ENCODE results near the gene CGAS. TPM values are rescaled to one million over a fixed set of nuclear protein-coding genes. Genes with fewer than 3 reads are reported as not detected.

The CGAS gene
- total and polyA plus RNA-seq, 2 of the 13 experiments (the other 11 are each of a cell fraction or from before 2014, with no cell fraction given): 0.03 to 0.07 TPM

GRCh38 chr6:73455865-73456629 lies 4.0 kb upstream of the CGAS start:
- DNase-seq (ENCODE audit: low spot score) (peak; percentile 50), ATAC-seq (peak; percentile 69), FAIRE-seq (peak; percentile 72)
- WGBS (ENCODE audit: low lambda C conversion rate): 2% methylated on average over 3 of the region's 3 CpGs
- Histone ChIP-seq H3K9ac (ENCODE audit: insufficient read depth, low read depth, low read length) (no peak overlapping the region), H3K79me2 (ENCODE audit: insufficient read depth, low read length) (no peaks in the 10 kb centered on the region), H2AFZ (ENCODE audit: low read length) (no peak overlapping the region), H3K36me3 (replicated peaks in 1 of 2; ENCODE audit: control insufficient read depth in 1 of 2, insufficient read depth in 2 of 2, low read length in 2 of 2) (no peaks in the 10 kb centered on the region), H3K4me3 (replicated peaks in 1 of 3; ENCODE audit: insufficient read depth in 1 of 3, low read depth in 2 of 3, low read length in 3 of 3) (no peak overlapping the region), H3K9me3 (ENCODE audit: low read length) (no peaks in the 10 kb centered on the region), H3K27me3 (ENCODE audit: control insufficient read depth in 1 of 2, insufficient read depth in 2 of 2, low read length in 2 of 2) (no peaks in the 10 kb centered on the region), H4K20me1 (ENCODE audit: insufficient read depth, low read length) (no peaks in the 10 kb centered on the region), H3K4me2 (ENCODE audit: low read depth, low read length) (no peak overlapping the region; the same call in 1 of the 2 replicates), H3K27ac (ENCODE audit: extremely low read length, insufficient read depth, low read length) (no peak overlapping the region), H3K4me1 (ENCODE audit: insufficient read depth, low read length) (peaks cover 24% of the 10 kb centered on the region)
- POLR2A ChIA-PET: no interaction called here
- CTCF ChIA-PET (ENCODE audit: low intra/inter-chr PET ratio, low total read pairs): no interaction called here
- no TSS peak for BruUV-seq (replicated peaks)
- in situ Hi-C loops (cut with HindIII; ENCODE audit: extremely low pct_ligation_motif_present, low pct_unique_long_range_greater_than_20kb): no loop called here
- intact Hi-C loops (cut with micrococcal nuclease; ENCODE audit: unreplicated experiment): no loop called here
- TF ChIP-seq CREB1 (IDR thresholded peaks at IDR 0.05) (no peak), CREB1 (CRISPR knock-in tag; IDR thresholded peaks at IDR 0.05) (peak; percentile 52), HNF4A (CRISPR knock-in tag; IDR thresholded peaks at IDR 0.05) (0 out of 2 replicates have a peak, but pooled peaks have one; percentile 17), GATAD2A (CRISPR knock-in tag; IDR thresholded peaks at IDR 0.05) (peak; percentile 65), HMGXB3 (CRISPR knock-in tag; IDR thresholded peaks at IDR 0.05; ENCODE audit: borderline replicate concordance) (no peak), CREM (IDR thresholded peaks at IDR 0.05) (0 out of 2 replicates have a peak, but pooled peaks have one; percentile 6), CREM (CRISPR knock-in tag; IDR thresholded peaks at IDR 0.05) (no peak), CEBPG (CRISPR knock-in tag; IDR thresholded peaks at IDR 0.05) (peak; percentile 91), CHCHD3 (CRISPR knock-in tag; IDR thresholded peaks at IDR 0.05) (no peak), ZNF747 (CRISPR knock-in tag; IDR thresholded peaks at IDR 0.05; ENCODE audit: borderline replicate concordance) (no peak), ATF7 (IDR thresholded peaks at IDR 0.05) (peak; percentile 30; the same call in 1 of the 2 replicates), ATF7 (CRISPR knock-in tag; IDR thresholded peaks at IDR 0.05) (no peak), ZBTB49 (CRISPR knock-in tag; IDR thresholded peaks at IDR 0.05; ENCODE audit: borderline replicate concordance) (no peak), CEBPB (IDR thresholded peaks at IDR 0.05; ENCODE audit: borderline replicate concordance, low read depth, low read length) (peak; percentile 95), ATF4 (CRISPR knock-in tag; IDR thresholded peaks at IDR 0.05) (peak in 1 of 2 experiments; percentile 96; a peak in 2 of 4 replicates), SOX13 (IDR thresholded peaks at IDR 0.05) (no peak), SOX13 (CRISPR knock-in tag; conservative IDR thresholded peaks at IDR 0.05 in 1 of 2, IDR thresholded peaks at IDR 0.05 in 1 of 2) (peak in 1 of 2 experiments; percentile 44; a peak in 1 of 4 replicates)
